ENCODE data around the gene MAP3K2.

DNA sequence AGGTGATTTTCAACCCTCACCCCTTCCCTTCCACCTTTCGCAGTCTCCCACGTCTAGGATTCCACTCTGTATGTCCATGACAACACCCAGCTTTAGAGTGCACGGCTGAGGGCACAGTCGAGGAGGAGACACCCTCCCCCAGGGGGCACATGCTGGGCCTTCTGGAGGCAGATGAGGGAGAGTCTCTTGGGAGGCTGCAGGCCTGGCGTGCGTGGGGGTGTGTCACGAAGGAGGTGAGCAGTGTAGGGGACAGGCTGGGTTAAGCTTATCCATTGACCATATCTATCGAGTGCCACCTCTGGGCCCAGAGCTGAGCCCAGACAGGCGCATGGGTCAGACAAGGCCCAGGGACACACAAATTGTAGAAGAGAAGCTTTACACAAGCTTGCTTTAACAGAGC lies 49.3 kb upstream of the MAP3K2 start:
- TF ChIP-seq CTCF (IDR thresholded peaks at IDR 0.05), result no peak
- TF ChIP-seq POLR2A (IDR thresholded peaks at IDR 0.05), result no peak
